Retinal pigment epithelial cell (primary cell): ENCODE results near the gene ABHD2.
"Not testable (repeated sequence)": the region's sequence is repeated elsewhere in the genome, so short reads cannot be mapped to it uniquely, and the experiment has no call there.

Experiments
- DNase-seq: peaks from one replicate; pipeline ENCODE4 v3.0.0-alpha.2; 2010; ENCODE audit warnings: low read depth
- H3K4me3 ChIP-seq: 2 replicates; pipeline ENCODE4 v1.5.1; 2011; ENCODE audit warnings: mild to moderate bottlenecking, low read length, control low read depth, moderate library complexity
- CTCF ChIP-seq: conservative IDR thresholded peaks from 2 replicates; pipeline ENCODE4 v1.5.1; 2011; ENCODE audit warnings: low read depth, low read length, control low read depth, inconsistent platforms

ABHD2 gene

GRCh38 chr15:89230277-89230676 is 142.0 kb downstream of the ABHD2 start:
- H3K4me3 ChIP-seq: no peak overlapping the region

DNA sequence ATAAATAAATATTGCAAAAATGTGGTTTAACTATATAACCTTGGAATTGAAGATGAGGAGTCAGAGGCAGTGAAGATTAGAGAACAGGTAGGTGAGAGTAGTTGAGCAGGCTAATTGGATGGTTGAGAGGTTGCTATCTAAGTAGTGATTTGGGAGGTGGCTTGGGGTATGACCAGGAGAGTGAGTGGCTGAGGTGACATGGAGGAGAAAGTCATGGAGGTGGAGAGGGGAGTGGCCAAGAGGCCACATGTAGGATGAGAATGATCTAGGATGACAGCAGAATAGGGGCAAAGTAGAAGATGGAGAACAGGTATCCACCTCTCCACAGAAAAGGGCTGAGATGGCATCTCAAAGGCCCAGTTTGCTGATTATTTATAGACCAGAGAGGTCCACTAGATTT is 143.6 kb downstream of the ABHD2 start:
- TF ChIP-seq CTCF: no peak
- H3K4me3 ChIP-seq: no peak overlapping the region
- no peak for DNase-seq

More at GRCh38 chr15:89230277-89230676, 142.0 kb downstream of the ABHD2 start:
- TF ChIP-seq CTCF: no peak
- DNase-seq: no peak

DNA sequence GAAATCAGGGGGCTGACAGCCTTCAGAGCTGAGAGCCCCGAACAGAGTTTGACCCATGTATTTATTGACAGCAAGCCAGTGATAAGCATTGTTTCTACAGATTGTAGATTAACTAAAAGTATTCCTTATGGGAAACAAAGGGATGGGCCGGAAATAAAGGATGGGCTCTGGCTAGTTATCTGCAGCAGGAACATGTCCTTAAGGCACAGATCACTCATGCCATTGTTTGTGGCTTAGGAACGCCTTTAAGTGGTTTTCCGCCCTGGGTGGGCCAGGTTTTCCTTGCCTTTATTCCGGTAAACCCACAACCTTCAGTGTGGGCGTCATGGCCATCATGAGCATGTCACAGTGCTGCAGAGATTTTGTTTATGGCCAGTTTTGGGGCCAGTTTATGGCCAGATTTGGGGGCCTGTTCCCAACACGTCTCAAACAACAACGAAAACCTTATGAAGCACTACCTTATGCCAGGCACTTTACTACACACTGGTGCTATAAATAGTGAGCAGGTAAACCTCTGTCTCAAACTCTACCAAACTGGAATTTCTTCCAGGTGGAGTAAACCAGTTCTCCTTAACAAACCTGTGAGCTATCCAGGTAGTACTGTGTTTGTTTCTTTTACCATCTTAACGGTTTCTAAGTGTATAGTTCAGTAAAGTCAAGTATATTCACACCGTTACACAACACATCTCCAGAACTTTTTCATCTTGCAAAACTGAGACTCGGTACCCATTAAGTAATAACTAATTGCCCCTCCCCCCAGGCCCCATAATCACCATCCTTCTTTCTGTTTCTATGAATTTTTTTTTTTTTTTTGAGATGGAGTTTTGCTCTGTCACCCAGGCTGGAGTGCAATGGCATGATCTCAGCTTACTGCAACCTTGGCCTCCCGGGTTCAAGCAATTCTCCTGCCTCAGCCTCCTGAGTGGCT is 151.9 kb downstream of the ABHD2 start:
- not testable (repeated sequence) for DNase-seq

DNA sequence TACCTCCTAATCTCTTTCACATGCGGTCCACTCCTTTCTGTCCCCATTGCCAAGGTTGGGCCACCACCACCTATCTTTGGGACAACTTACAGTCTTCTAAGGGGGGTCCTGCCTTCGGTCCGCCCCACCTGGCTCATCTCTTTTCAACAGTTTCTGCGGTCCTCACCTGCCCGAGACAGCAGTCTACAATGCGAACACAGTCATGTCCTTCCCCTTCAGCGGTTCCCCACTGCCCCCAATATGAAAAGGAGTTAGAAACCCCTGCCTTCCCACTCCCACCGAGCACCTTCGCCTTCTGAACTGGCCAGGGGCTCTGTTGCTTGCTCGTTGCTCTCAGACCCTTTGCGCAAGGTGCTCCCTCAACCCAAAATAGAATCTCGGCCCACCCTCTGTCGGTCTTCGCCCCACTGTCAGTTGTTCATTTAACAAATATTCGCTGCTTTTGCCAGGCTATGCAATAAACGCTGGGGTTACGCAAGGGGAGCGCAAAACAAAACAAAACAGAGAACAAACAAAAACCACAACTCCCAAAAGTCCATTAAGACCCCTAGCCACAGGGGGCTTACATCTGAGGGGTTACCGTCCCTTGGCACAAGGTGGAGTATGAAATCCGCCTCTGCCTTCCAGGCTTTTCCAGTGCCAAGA is 154.9 kb downstream of the ABHD2 start:
- TF ChIP-seq CTCF: no peak
- DNase-seq: no peak
- peak overlapping the region; percentile 90 for H3K4me3 ChIP-seq

More for the DNA sequence above, 151.9 kb downstream of the ABHD2 start:
- not testable (repeated sequence) for H3K4me3 ChIP-seq

DNA sequence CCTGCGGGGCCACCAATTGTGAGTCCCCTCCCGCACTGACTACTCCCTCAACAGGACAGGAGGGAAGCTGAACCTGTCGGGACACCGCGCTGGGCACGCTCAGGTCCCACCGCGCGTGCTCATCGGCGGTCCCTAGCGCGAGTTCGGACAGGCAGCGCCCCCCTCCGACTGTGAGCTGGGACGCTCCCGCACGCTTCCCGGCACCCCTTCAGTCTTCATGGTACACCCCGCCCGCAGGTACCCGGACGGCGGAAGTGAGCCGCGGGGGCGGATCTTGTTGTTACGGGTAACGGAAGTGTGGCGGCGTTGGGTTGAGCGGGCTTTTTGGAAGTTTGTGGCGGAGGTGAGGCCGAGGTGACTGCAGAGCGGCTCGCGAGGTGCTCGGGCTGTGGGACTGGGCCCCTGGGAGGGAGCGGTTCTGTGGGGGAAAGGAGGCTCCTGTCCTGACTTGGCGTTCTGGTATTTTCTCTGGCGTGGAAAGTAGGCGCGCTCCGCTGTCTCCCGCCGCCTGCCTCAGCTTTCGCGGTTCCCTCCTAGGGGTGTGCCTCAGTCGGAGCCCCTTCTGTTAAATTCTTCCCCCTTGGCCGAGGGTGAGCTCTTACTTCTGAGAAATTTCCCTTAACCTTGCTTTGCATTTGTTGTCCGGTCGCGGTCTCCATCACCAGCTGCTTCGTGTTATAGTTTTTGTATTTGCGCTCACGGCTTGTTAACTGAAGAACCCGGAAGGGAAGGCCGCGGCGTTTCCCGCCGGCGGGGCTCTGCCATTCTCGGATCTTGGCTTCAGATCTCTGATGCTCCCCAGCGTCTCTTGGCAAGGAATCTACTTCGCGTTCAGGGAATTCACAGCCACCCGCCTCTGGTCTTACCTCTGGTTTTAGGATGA is 155.7 kb downstream of the ABHD2 start, which contains the start of gene FANCI:
TSS of gene FANCI (plus strand) at position 289 of the 883 bp plus-strand sequence. CDS start 3,669 bp downstream, outside the sequence.
- peak; percentile 50 for TF ChIP-seq CTCF
- H3K4me3 ChIP-seq: peak within 1 kb of the TSS; percentile 90
- peak; percentile 74 for DNase-seq

GRCh38 chr15:89244574-89244903 is 156.3 kb downstream of the ABHD2 start:
- peak overlapping the region; percentile 90 for H3K4me3 ChIP-seq
- TF ChIP-seq CTCF: no peak
- no peak for DNase-seq

- H3K4me3 ChIP-seq: no peak overlapping the region
- TF ChIP-seq CTCF: no peak
- no peak for DNase-seq
Observed at GRCh38 chr15:89247446-89247845, 159.2 kb downstream of the ABHD2 start.
